Hippocampal formation (tissue), 2 donors: Measurements from ENCODE around the gene ATL2.
"Not testable (repeated sequence)": the region's sequence is repeated elsewhere in the genome, so short reads cannot be mapped to it uniquely, and the experiment has no call there.

ENCODE experiments used
- DNase-seq, 2 donors: peaks; one replicate each; lab custom pipeline; 2025; lab: John Stamatoyannopoulos, UW

Gene ATL2

GRCh38 chr2:38390947-38391346 lies 13.9 kb upstream of the ATL2 start:
- DNase-seq = no peak

GRCh38 chr2:38387887-38388286 lies 10.8 kb upstream of the ATL2 start:
- DNase-seq = no peak

GRCh38 chr2:38386821-38387220 lies 9.7 kb upstream of the ATL2 start:
- no peak for DNase-seq

GRCh38 chr2:38386377-38386776 lies 9.3 kb upstream of the ATL2 start:
- DNase-seq = no peak

- no peak for DNase-seq
Observed at GRCh38 chr2:38384338-38384737, 7.3 kb upstream of the ATL2 start.

GRCh38 chr2:38383741-38384140 lies 6.7 kb upstream of the ATL2 start:
- not testable (repeated sequence) for DNase-seq

GRCh38 chr2:38381381-38382143 lies 4.5 kb upstream of the ATL2 start:
- DNase-seq = no peak

GRCh38 chr2:38380397-38381130 lies 3.5 kb upstream of the ATL2 start:
- DNase-seq = no peak

GRCh38 chr2:38376346-38377049 lies 575 bp downstream of the ATL2 start:
- peak; percentile 45 to 61 for DNase-seq

- DNase-seq = no peak
Observed at GRCh38 chr2:38375696-38376345, 1.3 kb downstream of the ATL2 start.

GRCh38 chr2:38374984-38375383 lies 2.1 kb downstream of the ATL2 start:
- DNase-seq = no peak

GRCh38 chr2:38371235-38371634 lies 5.8 kb downstream of the ATL2 start:
- no peak for DNase-seq

- DNase-seq = no peak
Observed at GRCh38 chr2:38370664-38371063, 6.4 kb downstream of the ATL2 start.

GRCh38 chr2:38362232-38362631 lies 14.8 kb downstream of the ATL2 start:
- DNase-seq = no peak

- DNase-seq = no peak
Observed at GRCh38 chr2:38360177-38360576, 16.9 kb downstream of the ATL2 start.

- no peak for DNase-seq
Observed at GRCh38 chr2:38353402-38353801, 23.7 kb downstream of the ATL2 start.

- DNase-seq = no peak
Observed at GRCh38 chr2:38352336-38352735, 24.7 kb downstream of the ATL2 start.

- no peak for DNase-seq
Observed at GRCh38 chr2:38345323-38346038, 31.6 kb downstream of the ATL2 start.

GRCh38 chr2:38344813-38345212 lies 32.3 kb downstream of the ATL2 start:
- DNase-seq = no peak

GRCh38 chr2:38343212-38343611 lies 33.9 kb downstream of the ATL2 start:
- no peak for DNase-seq

- no peak for DNase-seq
Observed at GRCh38 chr2:38336621-38337020, 40.5 kb downstream of the ATL2 start.

- DNase-seq = no peak
Observed at GRCh38 chr2:38330754-38331153, 46.3 kb downstream of the ATL2 start.
